ENCODE measurements around the gene EEF2K.

DNA sequence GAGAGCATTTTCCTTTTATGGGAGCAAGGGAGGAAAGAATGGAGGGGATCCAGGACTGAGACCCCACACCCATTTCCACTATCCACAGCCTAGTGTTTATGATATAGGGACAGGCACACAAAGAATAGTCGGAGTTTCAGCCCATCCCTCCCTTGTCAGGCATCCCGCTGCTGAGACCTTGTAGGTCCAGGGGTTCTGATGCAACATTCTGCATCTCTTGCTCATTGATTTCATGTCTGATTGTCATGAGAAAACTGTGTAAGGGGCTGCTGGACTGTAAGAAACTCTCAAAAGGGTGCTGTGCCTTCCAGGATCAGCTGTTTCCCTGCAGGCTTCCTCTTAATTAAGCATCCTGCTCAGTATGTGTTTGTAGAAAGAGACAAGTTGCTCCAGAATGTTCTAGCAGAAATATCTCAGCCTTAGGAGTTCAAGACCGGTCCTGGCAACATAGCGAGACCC, 85.8 kb downstream of the EEF2K start:
- no peak for TF ChIP-seq POLR2A (IDR thresholded peaks at IDR 0.05)
- TF ChIP-seq, protein P1, sequence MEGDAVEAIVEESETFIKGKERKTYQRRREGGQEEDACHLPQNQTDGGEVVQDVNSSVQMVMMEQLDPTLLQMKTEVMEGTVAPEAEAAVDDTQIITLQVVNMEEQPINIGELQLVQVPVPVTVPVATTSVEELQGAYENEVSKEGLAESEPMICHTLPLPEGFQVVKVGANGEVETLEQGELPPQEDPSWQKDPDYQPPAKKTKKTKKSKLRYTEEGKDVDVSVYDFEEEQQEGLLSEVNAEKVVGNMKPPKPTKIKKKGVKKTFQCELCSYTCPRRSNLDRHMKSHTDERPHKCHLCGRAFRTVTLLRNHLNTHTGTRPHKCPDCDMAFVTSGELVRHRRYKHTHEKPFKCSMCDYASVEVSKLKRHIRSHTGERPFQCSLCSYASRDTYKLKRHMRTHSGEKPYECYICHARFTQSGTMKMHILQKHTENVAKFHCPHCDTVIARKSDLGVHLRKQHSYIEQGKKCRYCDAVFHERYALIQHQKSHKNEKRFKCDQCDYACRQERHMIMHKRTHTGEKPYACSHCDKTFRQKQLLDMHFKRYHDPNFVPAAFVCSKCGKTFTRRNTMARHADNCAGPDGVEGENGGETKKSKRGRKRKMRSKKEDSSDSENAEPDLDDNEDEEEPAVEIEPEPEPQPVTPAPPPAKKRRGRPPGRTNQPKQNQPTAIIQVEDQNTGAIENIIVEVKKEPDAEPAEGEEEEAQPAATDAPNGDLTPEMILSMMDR (IDR thresholded peaks at IDR 0.05), result no peak

All from thyroid gland (tissue), 4 donors.